GM19397 (cell line): ENCODE measurements around the gene SNRPD3.
"Not testable (repeated sequence)": the region's sequence is repeated elsewhere in the genome, so short reads cannot be mapped to it uniquely, and the experiment has no call there.

Source experiments
- ATAC-seq: cut with Tn5 transposase; IDR thresholded peaks from one replicate; pipeline ENCODE4 v1.9.1; 2021; ENCODE audit warnings: mild to moderate bottlenecking, moderate library complexity; ENCODE audit not compliant: unreplicated experiment

Gene SNRPD3

GRCh38 chr22:24606340-24606739 is 50.5 kb downstream of the SNRPD3 start:
- not testable (repeated sequence) for ATAC-seq

GRCh38 chr22:24607429-24607983 is 51.7 kb downstream of the SNRPD3 start:
- ATAC-seq, result not testable (repeated sequence)

- not testable (repeated sequence) for ATAC-seq
Measured at GRCh38 chr22:24608327-24608726, 52.5 kb downstream of the SNRPD3 start.

GRCh38 chr22:24609888-24610287 is 54.1 kb downstream of the SNRPD3 start:
- ATAC-seq, result not testable (repeated sequence)

- ATAC-seq, result not testable (repeated sequence)
Measured at GRCh38 chr22:24614794-24615193, 59.0 kb downstream of the SNRPD3 start.

GRCh38 chr22:24621244-24621643 is 65.4 kb downstream of the SNRPD3 start:
- ATAC-seq, result not testable (repeated sequence)

GRCh38 chr22:24622596-24622995 is 66.8 kb downstream of the SNRPD3 start:
- not testable (repeated sequence) for ATAC-seq
